SK-MEL-5 (cell line): ENCODE measurements around the gene SCRN2. TPM values are rescaled to one million over a fixed set of nuclear protein-coding genes. Genes with fewer than 3 reads are reported as not detected.

Experiments used
- DNase-seq: peaks from one replicate; pipeline ENCODE4 v3.0.0-alpha.2; 2016; ENCODE audit warnings: low read depth, low spot score
- in situ Hi-C: cut with HindIII; loops from 2 replicates; pipeline ENCODE4 v1.10.0; 2016; ENCODE audit warnings: low sequenced_read_pairs, high pct_unique_total_duplicates, low pct_unique_long_range_greater_than_20kb
- total RNA-seq: library from RNA; depleted of rRNA; stranded (reverse); fragments of >200 nt; shearing (Covaris generic); gene quantifications from 2 replicates; pipeline ENCODE4 v1.2.3, GENCODE V29; 2014

SCRN2 gene
- total RNA-seq, 1 experiment from 2014 or later = 6.9 TPM

GRCh38 chr17:47873200-47874090, 32.4 kb upstream of the SCRN2 start:
- in situ Hi-C loops = no loop called here
- DNase-seq = no peak

DNA sequence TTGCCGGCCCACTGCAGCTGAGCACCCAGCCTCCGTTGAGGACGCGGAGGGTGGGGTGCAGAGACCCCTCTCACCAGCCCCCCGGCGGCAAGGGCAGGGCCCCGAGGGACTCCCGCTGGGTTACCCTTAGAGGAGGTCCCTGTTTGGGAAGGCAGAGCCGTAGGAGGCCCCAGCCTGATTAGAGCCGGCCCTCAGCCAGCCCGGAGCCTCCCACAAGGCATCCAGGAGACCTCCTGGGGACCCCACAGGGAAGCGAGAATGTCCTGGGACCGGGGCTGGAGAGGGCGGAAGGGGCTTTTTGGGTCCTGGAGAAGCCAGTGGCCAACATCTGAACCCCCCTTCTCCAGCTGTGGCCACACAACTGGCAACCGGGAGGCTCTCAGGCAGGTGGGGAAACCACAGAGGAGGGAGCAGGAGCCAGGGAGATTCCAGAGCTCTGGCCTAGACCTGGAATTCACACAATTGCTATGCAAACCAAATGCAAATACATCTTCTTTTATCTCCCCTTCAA, 31.6 kb upstream of the SCRN2 start:
- DNase-seq = no peak

GRCh38 chr17:47872019-47872650, 31.1 kb upstream of the SCRN2 start:
- in situ Hi-C loops = no loop called here
- no peak for DNase-seq

More for the DNA sequence above, 31.6 kb upstream of the SCRN2 start:
- in situ Hi-C loops = no loop called here

- in situ Hi-C loops = no loop called here
Observed at GRCh38 chr17:47871048-47871447, 30.0 kb upstream of the SCRN2 start.

DNA sequence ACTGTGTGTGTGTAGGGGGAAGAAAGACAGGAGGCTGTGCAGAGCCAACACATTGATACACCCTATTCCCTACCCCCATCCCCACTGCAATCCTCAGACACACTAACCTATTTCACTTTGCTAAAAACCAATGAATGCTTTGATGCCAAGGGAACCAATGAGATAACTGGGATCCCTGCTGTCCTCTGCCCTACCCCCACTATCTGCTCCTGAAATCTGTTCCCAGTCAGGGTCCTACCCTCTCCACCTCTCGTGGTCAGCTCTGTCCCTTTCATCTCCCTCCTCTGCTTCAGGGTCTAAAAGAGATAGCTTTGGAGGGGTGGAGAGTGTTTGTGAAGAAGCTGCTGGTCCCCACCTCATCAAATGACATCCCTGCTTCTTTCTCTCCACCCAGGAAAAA, 29.0 kb upstream of the SCRN2 start:
- DNase-seq = no peak
- in situ Hi-C loops = no loop called here

More at GRCh38 chr17:47871048-47871447, 30.0 kb upstream of the SCRN2 start:
- no peak for DNase-seq

DNA sequence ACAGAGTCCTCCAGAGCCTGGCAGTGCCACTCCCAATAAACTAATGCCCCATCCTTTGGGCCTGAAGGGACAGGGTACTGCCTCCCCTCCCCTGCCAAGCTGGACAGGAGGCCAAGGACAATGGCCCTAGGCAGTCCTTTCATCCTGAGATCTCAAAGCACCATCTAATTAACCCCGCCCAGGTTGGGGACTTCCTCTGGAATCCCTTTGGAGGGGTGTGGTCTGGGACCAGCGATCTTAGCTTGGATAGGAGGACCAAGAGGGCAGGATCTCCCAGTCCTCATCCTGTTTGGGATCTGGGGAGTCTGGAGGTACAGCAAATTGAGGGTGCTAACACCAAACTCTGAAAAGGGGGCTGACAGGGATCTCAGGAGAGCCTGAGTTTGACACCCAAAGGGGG, 28.0 kb upstream of the SCRN2 start:
- DNase-seq = no peak
- in situ Hi-C loops = no loop called here

- no peak for DNase-seq
- in situ Hi-C loops = no loop called here
Observed at GRCh38 chr17:47867813-47868533, 26.9 kb upstream of the SCRN2 start.

DNA sequence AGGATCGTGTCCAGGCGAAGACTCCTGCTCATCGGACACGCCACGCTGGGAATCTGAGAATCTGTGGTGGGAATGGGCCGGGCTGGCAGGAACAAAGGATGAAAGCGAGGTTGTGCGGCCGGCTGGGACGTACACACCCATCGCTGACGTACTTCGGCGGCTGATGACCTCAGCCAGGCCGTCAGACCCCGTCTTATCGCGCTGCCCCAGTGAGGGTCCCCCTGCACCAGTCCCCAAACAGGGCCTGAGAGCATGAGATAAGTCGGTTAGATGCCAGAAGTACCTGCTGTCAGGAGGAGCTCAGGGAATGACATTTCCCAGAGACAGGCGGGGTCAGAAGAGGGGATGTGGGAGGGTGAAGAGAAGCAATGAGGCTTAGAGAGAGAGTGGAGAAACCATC, 25.9 kb upstream of the SCRN2 start:
- DNase-seq = no peak
- in situ Hi-C loops = no loop called here

GRCh38 chr17:47864791-47865216, 23.7 kb upstream of the SCRN2 start:
- DNase-seq = no peak
- in situ Hi-C loops = no loop called here

DNA sequence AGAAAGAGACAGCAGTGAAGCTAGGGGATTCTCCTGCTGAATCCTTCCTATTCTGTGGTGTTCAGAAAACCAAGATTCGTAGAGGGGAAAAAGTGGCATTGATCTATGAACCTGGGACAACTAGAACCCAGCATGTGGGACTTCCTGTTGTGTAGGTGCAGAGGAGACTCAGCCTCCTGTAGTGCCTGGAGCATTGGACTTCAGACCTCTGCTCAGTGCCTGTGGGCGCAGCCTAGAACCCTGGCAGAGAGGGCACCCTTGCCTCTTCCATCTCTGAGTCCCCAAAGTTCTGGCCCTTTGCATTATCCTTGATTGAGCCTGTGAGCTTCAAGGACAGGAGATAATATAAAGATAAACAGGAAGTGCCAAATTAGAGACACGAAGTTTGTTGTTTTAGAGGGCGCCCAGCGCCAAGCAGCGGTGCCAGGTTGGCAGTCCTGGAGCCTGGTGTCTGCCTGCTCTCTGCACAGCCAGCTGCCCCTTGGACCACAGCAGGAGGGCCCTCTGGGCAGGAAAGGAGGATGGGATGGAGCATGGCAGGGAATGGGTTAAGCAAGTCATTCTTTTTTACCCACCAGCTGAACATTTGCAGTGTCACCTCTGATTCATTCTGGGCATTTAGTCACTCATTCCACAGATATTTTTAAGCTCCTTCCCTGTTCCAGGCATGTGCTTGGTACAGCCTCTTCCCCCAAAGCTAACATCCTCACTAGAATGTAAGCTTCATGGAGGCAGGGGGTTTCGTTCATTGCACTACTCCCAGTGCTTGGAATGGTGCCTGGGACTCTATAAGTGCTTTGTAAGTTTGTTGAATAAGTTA, 21.8 kb upstream of the SCRN2 start:
- in situ Hi-C loops = no loop called here
- no peak for DNase-seq

- in situ Hi-C loops = no loop called here
- DNase-seq = no peak
Observed at GRCh38 chr17:47860386-47860785, 19.3 kb upstream of the SCRN2 start.

DNA sequence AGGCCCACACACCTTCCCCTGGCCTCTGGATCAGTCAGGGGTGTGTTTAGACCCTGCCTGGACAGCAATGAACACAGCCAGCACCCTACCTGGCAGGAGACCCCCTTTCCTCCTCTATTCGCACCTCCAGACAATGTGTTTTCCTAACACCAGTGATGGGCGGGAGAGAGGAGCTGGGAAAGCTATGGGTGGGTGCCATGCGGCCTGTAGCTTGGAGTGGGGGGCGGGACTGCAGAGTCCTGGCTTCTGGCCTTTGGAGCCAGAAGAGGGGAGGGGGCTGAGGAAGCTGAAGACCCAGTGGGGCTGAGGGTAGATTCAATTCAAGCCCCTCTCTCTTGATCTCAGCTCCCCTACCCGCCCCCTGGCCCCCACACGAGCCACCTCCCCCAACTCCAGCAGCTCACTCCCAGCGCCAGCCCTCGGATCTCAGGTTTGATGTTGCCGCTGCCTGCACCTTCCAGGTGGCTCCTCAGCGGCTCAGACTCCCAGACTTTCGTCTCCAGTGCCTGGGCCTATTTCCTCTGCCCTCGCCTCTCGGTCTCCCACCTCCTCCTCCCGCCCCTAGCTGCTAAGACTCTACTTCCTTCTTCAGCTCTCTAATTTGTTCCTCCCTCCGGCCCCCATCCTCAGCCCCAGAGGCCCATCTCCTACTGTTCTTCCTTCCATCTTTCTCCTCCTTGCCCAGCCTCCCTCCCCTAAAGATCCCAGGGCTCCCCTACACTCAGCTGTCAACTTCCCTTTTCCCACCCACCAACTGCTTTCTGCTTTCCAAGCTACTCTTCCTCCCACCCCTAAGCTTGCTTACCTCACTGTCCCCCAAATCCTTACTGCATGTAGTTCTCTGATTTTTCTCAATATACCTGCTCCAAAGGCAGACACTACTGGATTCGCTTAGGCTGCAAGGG, 16.7 kb upstream of the SCRN2 start:
- DNase-seq = no peak
- in situ Hi-C loops = no loop called here

DNA sequence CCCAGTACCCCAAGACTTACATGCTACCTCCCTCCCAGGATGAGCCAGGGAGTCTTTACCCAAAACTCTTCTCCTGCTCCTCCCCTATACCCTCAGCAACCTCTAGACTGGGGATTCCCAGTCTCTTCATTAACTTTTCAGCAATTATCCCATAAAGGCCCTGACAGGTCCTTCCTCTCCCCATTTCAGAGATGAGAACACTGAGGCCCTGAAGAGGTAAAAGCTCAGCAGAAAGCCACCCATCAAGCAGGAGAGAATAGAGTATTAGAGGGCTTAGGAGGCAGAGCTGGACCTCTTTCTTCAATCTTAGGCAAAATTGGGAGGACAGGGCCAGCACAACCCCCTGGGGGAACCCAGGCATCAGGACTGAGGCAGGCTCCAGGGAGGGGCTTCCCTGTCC, 15.8 kb upstream of the SCRN2 start:
- in situ Hi-C loops = no loop called here
- no peak for DNase-seq

GRCh38 chr17:47855737-47856136, 14.7 kb upstream of the SCRN2 start:
- no peak for DNase-seq
- in situ Hi-C loops = no loop called here

DNA sequence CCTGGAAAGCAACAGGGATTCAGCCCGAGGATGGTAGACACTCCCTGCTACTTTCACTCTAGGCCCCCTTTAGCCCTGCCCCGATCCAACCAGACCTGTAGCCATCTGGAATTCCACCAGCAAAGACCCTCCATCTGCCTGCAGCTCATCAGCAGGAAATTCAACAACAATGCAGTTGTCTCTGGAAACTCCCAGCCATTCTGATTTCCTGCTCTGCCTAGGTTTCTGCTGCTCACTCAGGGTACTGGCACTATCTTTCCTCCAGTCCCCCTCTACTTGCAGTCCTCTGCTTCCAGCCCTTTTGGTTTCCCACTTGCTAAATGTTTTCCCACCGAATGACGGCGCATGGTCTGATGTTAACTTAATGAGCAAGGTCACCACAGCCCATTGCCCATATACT, 12.5 kb upstream of the SCRN2 start:
- no peak for DNase-seq
- in situ Hi-C loops = no loop called here

- in situ Hi-C loops = no loop called here
- DNase-seq = no peak
Observed at GRCh38 chr17:47852113-47852949, 11.3 kb upstream of the SCRN2 start.
